Stimulated activated CD8-positive, alpha-beta memory T cell treated with anti-CD3 and anti-CD28 coated beads, Interleukin-15, amount 100 ng/mL, for 24 hours (primary cell): ENCODE results near the gene PPP4C.
"Not testable (repeated sequence)": the region's sequence is repeated elsewhere in the genome, so short reads cannot be mapped to it uniquely, and the experiment has no call there.

Source experiments
- DNase-seq: peaks from one replicate; pipeline ENCODE4 v3.0.0-alpha.2; 2020; ENCODE audit warnings: low read depth

PPP4C gene

GRCh38 chr16:30075503-30076275, at the start of gene PPP4C:
Gene PPP4C, plus strand, starts transcription at chr16:30075994. Its CDS starts 384 bp downstream, at chr16:30076378.
- DNase-seq = peak; percentile 89

GRCh38 chr16:30026449-30026848, 49.3 kb upstream of the PPP4C start:
- no peak for DNase-seq

- no peak for DNase-seq
Observed at GRCh38 chr16:30027588-30028437, 48.0 kb upstream of the PPP4C start.

- DNase-seq = no peak
Observed at GRCh38 chr16:30028438-30029076, 47.2 kb upstream of the PPP4C start.

- DNase-seq = no peak
Observed at GRCh38 chr16:30030011-30030685, 45.6 kb upstream of the PPP4C start.

- DNase-seq = no peak
Observed at GRCh38 chr16:30030841-30031413, 44.9 kb upstream of the PPP4C start, which contains the start of gene TLCD3B. Gene TLCD3B, minus strand, starts transcription at chr16:30031271. Its CDS starts 744 bp downstream, at chr16:30030527.

- DNase-seq = no peak
Observed at GRCh38 chr16:30031477-30031918, 44.3 kb upstream of the PPP4C start.

- DNase-seq = no peak
Observed at GRCh38 chr16:30032083-30032819, 43.5 kb upstream of the PPP4C start.

- no peak for DNase-seq
Observed at GRCh38 chr16:30033270-30033669, 42.5 kb upstream of the PPP4C start.

- DNase-seq = no peak
Observed at GRCh38 chr16:30040221-30040620, 35.6 kb upstream of the PPP4C start.

GRCh38 chr16:30040690-30041089, 35.1 kb upstream of the PPP4C start:
- DNase-seq = not testable (repeated sequence)

- DNase-seq = no peak
Observed at GRCh38 chr16:30041841-30042240, 34.0 kb upstream of the PPP4C start.

- no peak for DNase-seq
Observed at GRCh38 chr16:30046178-30046577, 29.6 kb upstream of the PPP4C start.

GRCh38 chr16:30046588-30046987, 29.2 kb upstream of the PPP4C start:
- no peak for DNase-seq

GRCh38 chr16:30049871-30050270, 25.9 kb upstream of the PPP4C start:
- no peak for DNase-seq

- DNase-seq = no peak
Observed at GRCh38 chr16:30051518-30051917, 24.3 kb upstream of the PPP4C start.

GRCh38 chr16:30052671-30053372, 23.0 kb upstream of the PPP4C start:
- DNase-seq = peak; percentile 94

- DNase-seq = no peak
Observed at GRCh38 chr16:30053376-30054015, 22.3 kb upstream of the PPP4C start.

- no peak for DNase-seq
Observed at GRCh38 chr16:30054451-30054850, 21.3 kb upstream of the PPP4C start.
